Retinal pigment epithelial cell (primary cell): ENCODE results near the gene EXOC6B.

Experiments used
- DNase-seq: peaks from one replicate; pipeline ENCODE4 v3.0.0-alpha.2; 2010; ENCODE audit warnings: low read depth
- H3K4me3 ChIP-seq: 2 replicates; pipeline ENCODE4 v1.5.1; 2011; ENCODE audit warnings: mild to moderate bottlenecking, low read length, control low read depth, moderate library complexity
- CTCF ChIP-seq: conservative IDR thresholded peaks from 2 replicates; pipeline ENCODE4 v1.5.1; 2011; ENCODE audit warnings: low read depth, low read length, control low read depth, inconsistent platforms

Gene EXOC6B

GRCh38 chr2:72274380-72274797, 551.4 kb downstream of the EXOC6B start:
- no peak overlapping the region for H3K4me3 ChIP-seq
- DNase-seq = no peak
- no peak for TF ChIP-seq CTCF

- TF ChIP-seq CTCF = no peak
- no peak for DNase-seq
- H3K4me3 ChIP-seq = no peak overlapping the region
Observed at GRCh38 chr2:72273384-72273783, 552.4 kb downstream of the EXOC6B start.

- H3K4me3 ChIP-seq = no peak overlapping the region
- no peak for TF ChIP-seq CTCF
- DNase-seq = no peak
Observed at GRCh38 chr2:72271766-72272641, 553.8 kb downstream of the EXOC6B start.

GRCh38 chr2:72271276-72271614, 554.6 kb downstream of the EXOC6B start:
- DNase-seq = no peak
- TF ChIP-seq CTCF = no peak
- no peak overlapping the region for H3K4me3 ChIP-seq

- no peak for TF ChIP-seq CTCF
- H3K4me3 ChIP-seq = no peak overlapping the region
- no peak for DNase-seq
Observed at GRCh38 chr2:72270556-72271275, 555.1 kb downstream of the EXOC6B start.

- no peak for TF ChIP-seq CTCF
- H3K4me3 ChIP-seq = no peak overlapping the region
- DNase-seq = no peak
Observed at GRCh38 chr2:72263776-72264060, 562.1 kb downstream of the EXOC6B start.
